ENCODE results near the gene METTL1. TPM values are rescaled to one million over a fixed set of nuclear protein-coding genes. Genes with fewer than 3 reads are reported as not detected.

Gene METTL1
- total RNA-seq, 2 donors from 2014 or later = 21.3 to 28.5 TPM

- ATAC-seq (no peak), DNase-seq (ENCODE audit: low spot score in 2 of 2) (peak in 1 of 2 donors; percentile 43)
- H3K36me3 Mint-ChIP-seq = no peaks in the 10 kb centered on the region
- H3K27ac Mint-ChIP-seq = no peak overlapping the region
- no peaks in the 10 kb centered on the region for H3K9me3 Mint-ChIP-seq
Observed at GRCh38 chr12:57807285-57807684, 35.4 kb upstream of the METTL1 start.

DNA sequence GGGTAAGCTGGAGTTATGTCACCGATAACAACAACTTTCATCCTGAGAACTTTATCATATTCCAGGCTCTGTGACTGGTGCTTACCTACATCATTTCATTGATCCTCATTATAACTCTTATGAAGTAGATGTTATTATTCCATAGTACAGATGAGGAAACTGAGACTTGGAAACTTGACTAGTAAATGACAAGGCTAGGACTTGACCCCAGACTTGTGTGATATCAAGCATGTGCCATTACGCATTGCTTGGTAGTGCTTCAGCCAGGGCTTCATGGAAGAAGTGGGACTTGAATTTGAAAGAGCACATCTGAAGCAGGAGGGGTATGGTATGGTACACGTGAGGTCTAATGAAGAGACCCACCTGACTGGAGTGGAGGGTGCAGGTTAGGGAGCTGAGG, 34.8 kb upstream of the METTL1 start:
- Mint-ChIP-seq H3K27ac (no peak overlapping the region), H3K9me3 (no peaks in the 10 kb centered on the region), H3K36me3 (no peaks in the 10 kb centered on the region)
- DNase-seq (ENCODE audit: low spot score in 2 of 2) (no peak), ATAC-seq (no peak)

DNA sequence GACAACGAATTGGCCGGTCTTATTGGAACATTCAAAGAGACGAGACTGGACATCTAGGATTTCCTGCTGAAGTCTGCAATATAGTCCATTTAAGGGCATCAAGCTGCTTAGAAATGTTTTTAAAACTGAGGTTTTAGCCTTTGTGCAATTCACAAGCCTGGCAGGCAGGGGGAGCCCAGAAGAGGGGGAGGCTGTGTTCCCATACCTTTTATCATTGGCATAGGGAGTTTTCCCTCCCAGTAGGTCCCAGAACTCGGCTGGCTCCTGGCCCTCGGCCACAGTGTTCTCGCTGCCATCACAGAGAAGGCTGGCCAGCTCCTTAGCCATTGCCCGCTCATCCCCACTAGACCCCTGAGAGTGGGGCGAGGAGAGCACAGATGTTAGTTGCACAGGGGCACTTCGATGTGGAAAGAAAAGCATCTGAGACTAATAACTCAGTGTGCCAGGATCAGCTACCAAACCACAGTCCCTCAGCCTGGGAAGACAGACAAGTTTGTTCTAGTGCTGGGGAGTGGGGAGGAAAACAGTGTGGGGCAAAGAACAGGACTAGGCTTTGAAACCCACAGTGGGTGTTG, 31.5 kb upstream of the METTL1 start:
- ATAC-seq (peak in 1 of 2 donors; percentile 55), DNase-seq (ENCODE audit: low spot score in 2 of 2) (peak; percentile 33 to 44)
- H3K9me3 Mint-ChIP-seq = no peaks in the 10 kb centered on the region
- no peaks in the 10 kb centered on the region for H3K36me3 Mint-ChIP-seq
- no peak overlapping the region for H3K27ac Mint-ChIP-seq

DNA sequence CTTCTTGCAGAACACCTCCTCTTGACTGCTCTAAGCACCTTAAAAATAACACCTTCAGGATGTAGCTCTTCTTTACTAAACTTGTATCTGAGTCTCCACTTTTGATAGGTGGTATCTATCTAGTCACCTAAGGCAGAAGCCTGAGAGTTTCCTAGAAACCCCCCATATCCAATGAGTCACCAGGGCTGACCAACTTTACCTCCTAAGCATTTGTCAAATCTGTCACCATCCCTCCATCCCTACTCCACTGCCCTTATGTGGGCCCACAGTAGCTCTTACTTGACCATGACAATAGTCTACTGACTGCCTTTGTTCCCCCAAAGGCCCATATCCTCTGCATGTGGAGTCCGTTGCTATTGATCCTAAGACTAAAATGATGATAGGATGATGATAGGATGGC, 30.7 kb upstream of the METTL1 start:
- ATAC-seq (peak in 1 of 2 donors; percentile 27), DNase-seq (ENCODE audit: low spot score in 2 of 2) (peak in 1 of 2 donors; percentile 16)
- H3K27ac Mint-ChIP-seq = no peak overlapping the region
- no peaks in the 10 kb centered on the region for H3K9me3 Mint-ChIP-seq
- H3K36me3 Mint-ChIP-seq = no peaks in the 10 kb centered on the region

GRCh38 chr12:57800965-57801364, 29.1 kb upstream of the METTL1 start:
- no peak for DNase-seq (ENCODE audit: low spot score in 2 of 2)
- Mint-ChIP-seq H3K9me3 (no peaks in the 10 kb centered on the region), H3K36me3 (peaks cover 4% of the 10 kb centered on the region in 2 donors), H3K27ac (peak overlapping the region; percentile 46 to 84)
- no peak for ATAC-seq

DNA sequence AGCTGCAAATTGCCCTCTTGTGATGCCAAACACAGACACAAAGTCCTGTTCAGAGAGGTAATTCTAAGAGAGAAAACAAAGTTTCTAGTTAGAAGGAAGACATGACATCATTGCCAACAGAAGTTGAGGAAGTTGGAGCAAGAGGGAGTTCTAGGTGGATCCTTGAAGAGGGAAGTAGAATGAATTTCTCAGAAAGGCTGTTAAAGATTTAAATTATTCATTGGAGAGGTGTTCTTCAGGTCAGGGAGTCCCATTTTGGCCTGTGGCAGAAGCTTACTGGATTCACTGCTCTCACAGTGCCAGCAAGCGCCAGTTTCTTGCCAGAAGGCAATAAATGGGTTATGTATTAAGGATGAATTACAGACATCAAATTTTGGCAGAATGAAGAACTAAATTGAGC, 26.0 kb upstream of the METTL1 start:
- H3K27ac Mint-ChIP-seq = peak overlapping the region in 1 of 2 donors; percentile 25
- H3K36me3 Mint-ChIP-seq = peaks cover 6 to 9% of the 10 kb centered on the region in 2 donors
- ATAC-seq (no peak), DNase-seq (ENCODE audit: low spot score in 2 of 2) (peak in 1 of 2 donors; percentile 14)
- no peaks in the 10 kb centered on the region for H3K9me3 Mint-ChIP-seq

DNA sequence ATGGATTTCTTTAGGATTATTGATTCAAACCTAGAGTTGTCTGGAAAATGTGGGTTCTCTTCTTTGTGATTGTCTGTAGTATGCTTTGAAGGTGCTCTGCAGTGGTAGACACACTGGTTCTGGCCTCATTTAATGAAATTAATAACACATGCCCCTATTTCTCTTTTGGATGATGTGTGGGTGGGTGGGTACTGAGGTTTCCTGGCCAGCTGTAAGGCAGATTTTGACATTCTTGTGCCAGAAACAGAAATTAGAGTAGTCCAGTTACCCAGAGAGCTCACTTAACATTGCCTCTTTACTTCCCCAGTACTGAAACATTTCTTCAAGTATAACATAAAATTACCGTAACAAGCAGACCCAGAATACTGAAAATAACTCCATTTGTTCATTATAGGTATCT, 25.1 kb upstream of the METTL1 start:
- no peak for ATAC-seq
- H3K9me3 Mint-ChIP-seq = no peaks in the 10 kb centered on the region
- no peak overlapping the region for H3K27ac Mint-ChIP-seq
- peak in 1 of 2 donors; percentile 0 for DNase-seq (ENCODE audit: low spot score in 2 of 2)
- peaks cover 6 to 11% of the 10 kb centered on the region in 2 donors for H3K36me3 Mint-ChIP-seq

- no peak for DNase-seq (ENCODE audit: low spot score in 2 of 2)
- Mint-ChIP-seq H3K27ac (peak overlapping the region in 1 of 2 donors; percentile 75), H3K36me3 (peaks cover 6 to 11% of the 10 kb centered on the region in 2 donors), H3K9me3 (no peaks in the 10 kb centered on the region)
- no peak for ATAC-seq
Observed at GRCh38 chr12:57795354-57795753, 23.4 kb upstream of the METTL1 start.

DNA sequence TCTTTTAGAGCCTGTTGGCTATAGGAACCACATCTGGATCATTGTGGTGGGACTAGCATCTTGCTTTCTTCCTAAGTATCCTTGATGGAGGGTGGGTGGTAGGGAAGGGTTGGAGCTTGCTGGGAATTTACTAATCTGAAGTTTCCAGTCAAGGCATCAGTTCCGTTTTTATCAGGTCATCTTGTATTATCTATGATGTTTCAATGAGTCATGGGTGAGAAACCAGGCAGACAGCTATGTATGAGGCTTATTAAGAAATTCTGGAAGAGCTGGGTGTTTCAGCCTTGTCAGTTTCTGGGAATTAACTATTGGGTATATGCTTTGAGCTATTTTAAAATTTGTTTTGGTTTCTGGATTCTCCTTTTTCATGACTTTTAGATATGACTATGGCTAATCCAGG, 22.0 kb upstream of the METTL1 start:
- Mint-ChIP-seq H3K27ac (peak overlapping the region in 1 of 2 donors; percentile 69), H3K9me3 (no peaks in the 10 kb centered on the region), H3K36me3 (peaks cover 6 to 11% of the 10 kb centered on the region in 2 donors)
- DNase-seq (ENCODE audit: low spot score in 2 of 2) = no peak
- peak in 1 of 2 donors; percentile 39 for ATAC-seq

GRCh38 chr12:57783861-57784260, 12.0 kb upstream of the METTL1 start:
- DNase-seq (ENCODE audit: low spot score in 2 of 2) (no peak), ATAC-seq (no peak)
- peaks cover 8 to 13% of the 10 kb centered on the region in 2 donors for H3K36me3 Mint-ChIP-seq
- no peaks in the 10 kb centered on the region for H3K9me3 Mint-ChIP-seq
- peak overlapping the region in 1 of 2 donors; percentile 93 for H3K27ac Mint-ChIP-seq

DNA sequence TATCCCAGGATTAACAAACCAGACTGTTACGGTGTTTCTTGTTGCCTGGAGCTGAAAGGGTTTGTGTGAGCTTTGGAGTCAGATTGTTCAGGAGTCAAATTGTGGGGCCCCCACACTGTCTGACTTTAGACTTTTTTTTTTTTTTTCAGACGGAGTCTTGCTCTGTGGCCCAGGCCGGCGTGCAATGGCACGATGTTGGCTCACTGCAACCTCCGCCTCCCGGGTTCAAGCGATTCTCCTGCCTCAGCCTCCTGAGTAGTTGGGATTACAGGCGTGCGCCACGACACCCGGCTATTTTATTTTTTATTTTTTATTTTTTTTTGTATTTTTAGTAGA, 11.5 kb upstream of the METTL1 start:
- Mint-ChIP-seq H3K27ac (peak overlapping the region; percentile 93 to 97), H3K36me3 (peaks cover 8 to 13% of the 10 kb centered on the region in 2 donors), H3K9me3 (no peaks in the 10 kb centered on the region)
- DNase-seq (ENCODE audit: low spot score in 2 of 2) = no peak
- no peak for ATAC-seq

GRCh38 chr12:57782608-57783465, 10.9 kb upstream of the METTL1 start, which contains the start of gene TSFM:
TSS of gene TSFM (plus strand) at chr12:57782787. CDS start at chr12:57782802, 15 bp downstream.
- Mint-ChIP-seq H3K36me3 (peaks cover 8 to 13% of the 10 kb centered on the region in 2 donors), H3K9me3 (no peaks in the 10 kb centered on the region), H3K27ac (peak within 1 kb of the TSS; percentile 93 to 97)
- peak; percentile 85 to 94 for ATAC-seq
- DNase-seq (ENCODE audit: low spot score in 2 of 2) = peak; percentile 93 to 97

GRCh38 chr12:57782243-57782607, 10.3 kb upstream of the METTL1 start:
- ATAC-seq (no peak), DNase-seq (ENCODE audit: low spot score in 2 of 2) (no peak)
- peaks cover 8 to 13% of the 10 kb centered on the region in 2 donors for H3K36me3 Mint-ChIP-seq
- no peaks in the 10 kb centered on the region for H3K9me3 Mint-ChIP-seq
- H3K27ac Mint-ChIP-seq = peak overlapping the region; percentile 93 to 97

DNA sequence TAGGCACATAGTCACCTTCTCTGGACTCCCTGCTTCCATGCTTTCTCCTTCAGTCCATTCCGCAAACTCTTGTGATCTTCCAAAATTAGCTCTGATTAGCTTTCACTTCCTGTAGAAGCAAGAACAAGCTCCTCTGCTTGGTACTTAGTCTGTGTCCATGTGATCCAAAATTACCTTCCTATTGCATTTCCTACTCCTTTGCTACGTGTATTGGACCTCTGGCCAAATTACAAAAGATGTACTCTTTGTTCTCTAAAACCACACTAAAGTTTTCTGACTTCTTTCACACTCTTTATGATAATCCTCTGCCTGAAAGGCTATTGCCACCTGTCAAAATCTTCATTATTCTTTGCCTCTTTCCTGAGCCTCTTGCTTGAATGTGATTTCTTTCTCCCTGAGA, 9.9 kb upstream of the METTL1 start:
- Mint-ChIP-seq H3K9me3 (no peaks in the 10 kb centered on the region), H3K27ac (peak overlapping the region in 1 of 2 donors; percentile 93), H3K36me3 (peaks cover 8 to 13% of the 10 kb centered on the region in 2 donors)
- ATAC-seq = no peak
- DNase-seq (ENCODE audit: low spot score in 2 of 2) = no peak

DNA sequence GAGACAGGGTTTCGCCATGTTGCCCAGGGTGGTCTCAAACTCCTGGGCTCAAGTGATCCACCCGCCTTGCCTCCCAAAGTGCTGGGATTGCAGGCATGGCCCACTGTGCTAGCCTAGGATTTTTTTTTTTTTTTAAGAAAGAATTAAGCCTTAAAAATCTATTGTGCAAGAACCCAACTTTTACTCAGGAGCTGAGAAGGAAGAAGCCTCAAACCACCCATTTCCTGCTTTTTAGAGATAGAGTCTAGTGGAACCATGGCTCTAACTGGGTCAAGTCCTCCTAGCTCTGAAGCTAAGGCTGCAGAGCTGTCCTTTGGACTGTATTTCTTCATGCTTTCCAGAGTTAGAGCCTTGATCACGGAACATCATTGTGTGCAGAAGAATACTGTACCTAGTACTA, 9.3 kb upstream of the METTL1 start:
- H3K36me3 Mint-ChIP-seq = peaks cover 8 to 13% of the 10 kb centered on the region in 2 donors
- no peak overlapping the region for H3K27ac Mint-ChIP-seq
- no peaks in the 10 kb centered on the region for H3K9me3 Mint-ChIP-seq
- ATAC-seq (no peak), DNase-seq (ENCODE audit: low spot score in 2 of 2) (no peak)

GRCh38 chr12:57780284-57780897, 8.5 kb upstream of the METTL1 start:
- H3K9me3 Mint-ChIP-seq = no peaks in the 10 kb centered on the region
- no peak for ATAC-seq
- no peak overlapping the region for H3K27ac Mint-ChIP-seq

DNA sequence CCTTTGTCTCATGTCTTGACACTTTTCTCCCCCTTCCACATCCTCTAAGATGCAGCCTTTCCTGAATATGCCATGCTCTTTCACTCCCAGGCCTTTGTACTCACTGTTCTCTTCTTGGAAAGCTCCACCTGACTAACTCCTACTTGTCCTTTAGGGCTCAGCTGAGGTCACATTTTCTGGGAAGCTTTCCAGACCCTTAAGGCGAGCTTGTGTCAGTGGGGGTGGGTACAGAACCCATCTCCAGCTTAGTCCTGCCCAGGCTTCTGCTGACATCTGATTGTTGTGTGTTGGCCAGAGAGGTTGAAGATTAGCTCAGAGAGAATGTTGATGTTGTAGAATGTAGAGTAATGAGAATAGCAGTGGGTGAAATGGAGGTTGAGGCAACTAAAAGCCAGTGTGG, 7.8 kb upstream of the METTL1 start:
- H3K36me3 Mint-ChIP-seq = peaks cover 8 to 15% of the 10 kb centered on the region in 2 donors
- DNase-seq (ENCODE audit: low spot score in 2 of 2) (no peak), ATAC-seq (no peak)
- no peak overlapping the region for H3K27ac Mint-ChIP-seq
- H3K9me3 Mint-ChIP-seq = no peaks in the 10 kb centered on the region

More at GRCh38 chr12:57780284-57780897, 8.5 kb upstream of the METTL1 start:
- peaks cover 8 to 15% of the 10 kb centered on the region in 2 donors for H3K36me3 Mint-ChIP-seq
- DNase-seq (ENCODE audit: low spot score in 2 of 2) = no peak

Measured in activated naive CD4-positive, alpha-beta T cell treated with anti-CD3 and anti-CD28 coated beads, Interleukin-2, amount 50 U/mL, for 72 hours (primary cell).